ENCODE measurements around the gene LDHD. TPM values are rescaled to one million over a fixed set of nuclear protein-coding genes. Genes with fewer than 3 reads are reported as not detected.

LDHD gene
- total and polyA plus RNA-seq, 2 of the 13 experiments (the other 11 are each of a cell fraction or from before 2014, with no cell fraction given): 9.1 to 9.8 TPM

DNA sequence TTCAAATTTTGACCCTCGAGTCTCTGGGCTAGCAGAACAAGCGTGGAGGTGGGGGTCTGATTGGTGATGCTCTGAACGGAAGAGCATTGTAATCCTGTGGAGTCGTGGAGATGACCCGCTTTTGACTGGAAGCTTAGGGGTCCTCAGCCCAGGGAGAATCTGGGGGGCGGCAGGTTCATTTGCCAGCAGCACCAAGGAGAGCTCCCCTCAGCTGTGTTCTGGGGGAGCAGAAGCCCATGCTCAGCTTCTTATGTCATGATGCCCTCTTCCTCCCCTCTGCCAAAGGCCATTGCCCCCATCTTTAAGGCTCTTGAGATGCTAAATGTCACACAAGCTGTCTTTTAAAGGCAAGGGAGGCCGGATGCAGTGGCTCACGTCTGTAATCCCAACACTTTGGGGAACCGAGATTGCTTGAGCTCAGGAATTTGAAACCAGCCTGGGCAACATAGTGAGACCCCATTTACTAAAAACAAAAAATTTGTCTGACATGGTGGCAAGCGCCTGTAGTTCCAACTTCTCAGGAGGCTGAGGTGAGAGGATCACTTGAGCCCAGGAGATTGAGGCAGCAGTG is 19.3 kb downstream of the LDHD start:
- no peak overlapping the region for H2AFZ ChIP-seq (ENCODE audit: low read length)
- peaks cover 17% of the 10 kb centered on the region for H4K20me1 ChIP-seq (ENCODE audit: insufficient read depth, low read length)
- no TSS peak for BruUV-seq (replicated peaks)
- TF ChIP-seq REST (IDR thresholded peaks at IDR 0.05; ENCODE audit: borderline replicate concordance in 1 of 2, low read depth in 1 of 2, low read length in 2 of 2) (peak in 1 of 2 experiments; percentile 76; a peak in 3 of 4 replicates), ZNF121 (CRISPR knock-in tag; IDR thresholded peaks at IDR 0.05) (peak; percentile 78), SNAI1 (CRISPR knock-in tag; IDR thresholded peaks at IDR 0.05; ENCODE audit: borderline replicate concordance) (no peak)
- peaks cover 40% of the 10 kb centered on the region for H3K4me1 ChIP-seq (ENCODE audit: insufficient read depth, low read length)
- peaks cover 17% of the 10 kb centered on the region for H3K79me2 ChIP-seq (ENCODE audit: insufficient read depth, low read length)
- intact Hi-C loops (cut with micrococcal nuclease; ENCODE audit: unreplicated experiment): no loop called here
- H3K4me2 ChIP-seq (ENCODE audit: low read depth, low read length): no peak overlapping the region
- POLR2A ChIA-PET: no interaction called here
- no peak overlapping the region for H3K9ac ChIP-seq (ENCODE audit: insufficient read depth, low read depth, low read length)
- no peak for FAIRE-seq
- no peaks in the 10 kb centered on the region for H3K27me3 ChIP-seq (ENCODE audit: control insufficient read depth in 1 of 2, insufficient read depth in 2 of 2, low read length in 2 of 2)
- CTCF ChIA-PET (ENCODE audit: low intra/inter-chr PET ratio, low total read pairs): no interaction called here
- H3K9me3 ChIP-seq (ENCODE audit: low read length): no peaks in the 10 kb centered on the region
- H3K36me3 ChIP-seq (replicated peaks in 1 of 2; ENCODE audit: control insufficient read depth in 1 of 2, insufficient read depth in 2 of 2, low read length in 2 of 2): peaks cover 28 to 41% of the 10 kb centered on the region in 2 experiments
- WGBS (ENCODE audit: low lambda C conversion rate): 98% methylated on average over 10 of the region's 10 CpGs
- no peak for DNase-seq (ENCODE audit: low spot score)
- H3K4me3 ChIP-seq (replicated peaks in 1 of 3; ENCODE audit: insufficient read depth in 1 of 3, low read depth in 2 of 3, low read length in 3 of 3): no peak overlapping the region
- no peak overlapping the region for H3K27ac ChIP-seq (ENCODE audit: extremely low read length, insufficient read depth, low read length)
- in situ Hi-C loops (cut with HindIII; ENCODE audit: extremely low pct_ligation_motif_present, low pct_unique_long_range_greater_than_20kb): no loop called here
- ATAC-seq: no peak

DNA sequence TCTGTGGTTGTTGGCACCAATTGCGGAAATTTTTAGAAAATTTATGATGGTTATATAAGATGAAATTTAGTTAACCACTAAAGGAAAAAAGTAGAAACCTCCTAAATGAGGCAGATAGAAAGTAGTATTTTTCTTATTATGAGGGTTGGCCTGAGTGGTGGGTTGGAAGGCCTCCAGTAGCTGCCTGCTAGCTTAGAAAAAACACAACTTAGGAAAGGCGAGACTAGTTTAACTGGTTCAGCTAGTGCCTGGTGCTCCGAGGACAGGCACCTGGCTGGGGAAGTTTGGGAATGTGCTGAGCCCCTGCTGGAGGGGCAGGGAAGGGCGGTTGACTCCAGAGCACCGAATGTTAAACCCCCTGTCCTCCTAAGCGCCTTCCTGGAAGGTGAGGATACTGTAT is 19.9 kb downstream of the LDHD start:
- Histone ChIP-seq H3K79me2 (ENCODE audit: insufficient read depth, low read length) (peaks cover 23% of the 10 kb centered on the region), H3K9me3 (ENCODE audit: low read length) (no peaks in the 10 kb centered on the region), H3K4me1 (ENCODE audit: insufficient read depth, low read length) (peaks cover 43% of the 10 kb centered on the region), H3K9ac (ENCODE audit: insufficient read depth, low read depth, low read length) (no peak overlapping the region), H3K4me2 (ENCODE audit: low read depth, low read length) (no peak overlapping the region), H3K27ac (ENCODE audit: extremely low read length, insufficient read depth, low read length) (no peak overlapping the region), H3K36me3 (replicated peaks in 1 of 2; ENCODE audit: control insufficient read depth in 1 of 2, insufficient read depth in 2 of 2, low read length in 2 of 2) (peaks cover 27 to 35% of the 10 kb centered on the region in 2 experiments), H2AFZ (ENCODE audit: low read length) (no peak overlapping the region), H3K27me3 (ENCODE audit: control insufficient read depth in 1 of 2, insufficient read depth in 2 of 2, low read length in 2 of 2) (no peaks in the 10 kb centered on the region), H4K20me1 (ENCODE audit: insufficient read depth, low read length) (peaks cover 19% of the 10 kb centered on the region), H3K4me3 (replicated peaks in 1 of 3; ENCODE audit: insufficient read depth in 1 of 3, low read depth in 2 of 3, low read length in 3 of 3) (no peak overlapping the region)
- FAIRE-seq (no peak), DNase-seq (ENCODE audit: low spot score) (no peak), ATAC-seq (peak; percentile 48; the same call in 2 of the 3 replicates)
- in situ Hi-C loops (cut with HindIII; ENCODE audit: extremely low pct_ligation_motif_present, low pct_unique_long_range_greater_than_20kb): no loop called here
- ChIA-PET CTCF (ENCODE audit: low intra/inter-chr PET ratio, low total read pairs) (interaction anchor here (0.8 kb wide), 1 partner anchor 99 kb away, joined by 4 read pairs; no protein-coding TSS in a partner anchor), POLR2A (no interaction called here)
- BruUV-seq (replicated peaks): no TSS peak
- intact Hi-C loops (cut with micrococcal nuclease; ENCODE audit: unreplicated experiment): no loop called here
- 99% methylated on average over 6 of the region's 6 CpGs for WGBS (ENCODE audit: low lambda C conversion rate)
- TF ChIP-seq POLR2AphosphoS2 (IDR thresholded peaks at IDR 0.05; ENCODE audit: low read depth, low read length): no peak
- no peak for TF ChIP-seq DNMT3B (CRISPR knock-in tag; conservative IDR thresholded peaks at IDR 0.05)
- TF ChIP-seq KDM2A (CRISPR knock-in tag; IDR thresholded peaks at IDR 0.05; ENCODE audit: borderline replicate concordance, low read depth): no peak
- no peak for TF ChIP-seq FIP1L1 (IDR thresholded peaks at IDR 0.05; ENCODE audit: borderline replicate concordance, insufficient read depth, low read depth, low read length)
- TF ChIP-seq DNMT1 (CRISPR knock-in tag; IDR thresholded peaks at IDR 0.05): no peak
- no peak for TF ChIP-seq GZF1 (CRISPR knock-in tag; IDR thresholded peaks at IDR 0.05)
- no peak for TF ChIP-seq ZNF746 (CRISPR knock-in tag; IDR thresholded peaks at IDR 0.05)
- TF ChIP-seq ZNF580 (CRISPR knock-in tag; IDR thresholded peaks at IDR 0.05; ENCODE audit: borderline replicate concordance, low read depth): no peak
- no peak for TF ChIP-seq EEA1 (CRISPR knock-in tag; IDR thresholded peaks at IDR 0.05; ENCODE audit: borderline replicate concordance)
- no peak for TF ChIP-seq ZNF550 (CRISPR knock-in tag; IDR thresholded peaks at IDR 0.05; ENCODE audit: borderline replicate concordance)
- TF ChIP-seq NCOA5 (CRISPR knock-in tag; IDR thresholded peaks at IDR 0.05): no peak
- no peak for TF ChIP-seq SNAPC2 (CRISPR knock-in tag; IDR thresholded peaks at IDR 0.05)
